ENCODE measurements around the gene ZNF567.
"Not testable (repeated sequence)": the region's sequence is repeated elsewhere in the genome, so short reads cannot be mapped to it uniquely, and the experiment has no call there.

ZNF567 gene

DNA sequence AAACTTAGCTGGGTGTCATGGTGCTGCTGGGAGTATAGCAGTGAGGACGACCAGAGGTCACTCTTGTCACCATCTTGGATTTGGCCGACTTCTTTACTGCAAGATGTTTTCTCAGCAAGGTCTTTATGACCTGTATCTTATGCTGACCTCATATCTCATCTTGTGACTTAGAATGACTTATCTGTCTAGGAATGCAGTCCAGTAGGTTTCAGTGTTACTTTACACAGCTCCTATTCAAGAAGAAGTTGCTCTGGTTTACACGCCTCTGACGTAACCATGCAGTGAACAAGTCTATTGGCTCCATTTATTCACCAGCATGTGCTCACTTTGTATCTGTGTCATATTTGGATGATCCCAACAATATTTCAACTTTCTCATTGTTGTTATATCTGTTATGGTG lies 58.5 kb downstream of the ZNF567 start:
- no peak for DNase-seq
- no peaks in the 10 kb centered on the region for H3K27me3 ChIP-seq (replicated peaks)
- peaks cover 40% of the 10 kb centered on the region for H3K36me3 ChIP-seq (replicated peaks)
- no peak overlapping the region for H3K27ac ChIP-seq
- no peak overlapping the region for H3K4me3 ChIP-seq (ENCODE audit: low read depth, low read length)
- in situ Hi-C loops (cut with HindIII; ENCODE audit: low pct_ligation_motif_present, low sequenced_read_pairs): no loop called here
- no peak for TF ChIP-seq CTCF (IDR thresholded peaks at IDR 0.05; ENCODE audit: low read depth, low read length, missing control alignments)

DNA sequence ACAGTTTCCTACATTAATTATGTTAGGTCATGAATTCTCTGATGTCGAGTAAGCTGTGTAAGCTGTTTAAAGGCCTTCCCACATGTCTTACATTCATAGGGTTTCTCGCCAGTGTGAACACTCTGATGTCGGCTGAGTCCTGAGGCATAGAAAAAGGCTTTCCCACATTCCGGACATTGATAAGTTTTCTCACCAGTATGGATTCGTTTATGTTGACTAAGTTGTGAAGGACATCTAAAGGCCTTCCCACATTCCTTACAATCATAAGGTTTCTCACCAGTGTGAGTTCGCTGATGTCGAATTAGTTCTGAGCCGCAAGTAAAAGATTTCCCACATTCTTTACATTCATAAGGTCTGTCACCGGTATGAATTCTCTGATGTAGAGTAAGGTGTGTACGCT lies 60.3 kb downstream of the ZNF567 start:
- no peak overlapping the region for H3K4me3 ChIP-seq (ENCODE audit: low read depth, low read length)
- in situ Hi-C loops (cut with HindIII; ENCODE audit: low pct_ligation_motif_present, low sequenced_read_pairs): no loop called here

GRCh38 chr19:36748431-36749275 lies 61.2 kb downstream of the ZNF567 start:
- Histone ChIP-seq H3K4me3 (ENCODE audit: low read depth, low read length) (no peak overlapping the region), H3K27ac (no peak overlapping the region), H3K27me3 (replicated peaks) (no peaks in the 10 kb centered on the region), H3K36me3 (replicated peaks) (peaks cover 53% of the 10 kb centered on the region)
- TF ChIP-seq CTCF (IDR thresholded peaks at IDR 0.05; ENCODE audit: low read depth, low read length, missing control alignments): no peak
- DNase-seq: no peak
- in situ Hi-C loops (cut with HindIII; ENCODE audit: low pct_ligation_motif_present, low sequenced_read_pairs): no loop called here

More for the DNA sequence above, 60.3 kb downstream of the ZNF567 start:
- TF ChIP-seq CTCF (IDR thresholded peaks at IDR 0.05; ENCODE audit: low read depth, low read length, missing control alignments): no peak
- DNase-seq: no peak
- no peaks in the 10 kb centered on the region for H3K27me3 ChIP-seq (replicated peaks)
- H3K27ac ChIP-seq: no peak overlapping the region
- peaks cover 51% of the 10 kb centered on the region for H3K36me3 ChIP-seq (replicated peaks)

DNA sequence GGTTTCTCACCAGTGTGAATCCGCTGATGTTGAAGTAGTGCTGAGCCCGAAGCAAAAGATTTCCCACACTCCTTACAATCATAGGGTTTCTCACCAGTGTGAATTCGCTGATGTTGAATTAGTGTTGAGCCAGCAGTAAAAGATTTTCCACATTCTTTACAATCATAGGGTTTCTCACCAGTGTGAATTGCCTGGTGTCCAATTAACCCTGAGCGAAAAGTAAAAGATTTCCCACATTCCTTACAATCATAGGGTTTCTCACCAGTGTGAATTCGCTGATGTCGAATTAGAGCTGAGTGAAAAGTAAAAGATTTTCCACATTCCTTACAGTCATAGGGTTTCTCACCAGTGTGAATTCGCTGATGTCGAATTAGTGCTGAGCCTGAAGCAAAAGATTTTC lies 62.2 kb downstream of the ZNF567 start:
- H3K4me3 ChIP-seq (ENCODE audit: low read depth, low read length); in situ Hi-C loops (cut with HindIII; ENCODE audit: low pct_ligation_motif_present, low sequenced_read_pairs); DNase-seq; H3K27me3 ChIP-seq (replicated peaks); H3K27ac ChIP-seq: not testable (repeated sequence)
- H3K36me3 ChIP-seq (replicated peaks): peaks cover 55% of the 10 kb centered on the region

- Histone ChIP-seq H3K27me3 (replicated peaks) (no peaks in the 10 kb centered on the region), H3K36me3 (replicated peaks) (peaks cover 61% of the 10 kb centered on the region), H3K4me3 (ENCODE audit: low read depth, low read length) (no peak overlapping the region), H3K27ac (no peak overlapping the region)
- in situ Hi-C loops (cut with HindIII; ENCODE audit: low pct_ligation_motif_present, low sequenced_read_pairs): no loop called here
- TF ChIP-seq CTCF (IDR thresholded peaks at IDR 0.05; ENCODE audit: low read depth, low read length, missing control alignments): no peak
- DNase-seq: no peak
These were observed 62.8 kb downstream of the ZNF567 start for GRCh38 chr19:36750066-36750691.

All from brain microvascular endothelial cell (primary cell).